ENCODE data around the gene GCNT3. TPM values are rescaled to one million over a fixed set of nuclear protein-coding genes. Genes with fewer than 3 reads are reported as not detected.

The GCNT3 gene
- total and polyA plus RNA-seq, 2 of the 8 experiments (the other 6 are each of a cell fraction or from before 2014, with no cell fraction given) = not detected

DNA sequence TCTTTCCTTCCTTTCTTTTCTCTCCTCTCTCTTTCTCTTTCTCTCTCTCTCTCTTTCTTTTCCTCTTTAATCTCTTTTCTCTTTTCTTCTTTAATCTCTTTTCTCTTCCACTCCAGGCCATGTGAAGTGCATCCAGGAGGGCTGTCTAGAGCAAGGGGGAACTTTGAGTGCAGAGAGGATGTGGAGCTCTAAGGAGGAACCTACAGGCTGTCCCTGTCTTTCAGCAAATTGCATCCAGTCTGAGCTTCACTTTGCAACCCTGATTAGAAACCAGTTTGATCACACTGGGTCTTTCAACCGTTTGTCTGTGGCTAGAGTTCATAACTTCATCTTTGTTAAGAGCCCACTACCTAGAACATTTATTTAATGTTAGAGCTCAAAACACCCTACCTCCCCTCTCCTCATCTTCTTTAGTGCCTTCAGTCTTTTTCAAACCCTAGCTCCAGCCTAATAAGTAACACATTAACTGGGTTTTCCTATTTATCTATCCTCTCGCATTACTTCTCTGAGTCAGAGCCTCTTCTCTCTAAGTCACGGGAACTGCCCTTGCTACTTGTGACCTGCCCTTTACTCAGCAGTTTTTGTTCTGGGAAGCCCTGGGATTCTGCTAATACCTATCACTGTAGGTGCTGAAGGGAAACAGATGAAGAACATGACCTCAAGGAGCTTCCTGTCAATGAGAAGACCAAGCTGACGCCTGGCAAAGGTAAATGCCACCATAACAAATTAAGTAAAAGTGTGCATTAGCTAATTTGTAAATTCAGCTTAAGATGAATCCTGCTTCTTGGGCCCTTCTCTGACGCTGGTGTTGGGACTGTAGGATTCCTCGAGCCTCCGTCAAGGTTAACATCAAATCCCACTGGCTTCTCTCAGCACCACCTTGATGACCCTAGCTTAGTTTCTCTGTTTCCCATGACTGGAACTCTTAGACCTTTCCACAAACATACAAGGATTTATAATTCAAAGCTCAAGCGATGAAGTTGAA is at the start of gene GCNT3 (continued):
- no peak for TF ChIP-seq CTCF (IDR thresholded peaks at IDR 0.05; ENCODE audit: control extremely low read depth in 1 of 3, insufficient read depth in 1 of 3, low read depth in 1 of 3, low read length in 3 of 3)
- no peak for TF ChIP-seq TAF1 (IDR thresholded peaks at IDR 0.05; ENCODE audit: low read depth, low read length)
- no peak for TF ChIP-seq SIN3A (conservative IDR thresholded peaks at IDR 0.05 in 1 of 2, IDR thresholded peaks at IDR 0.05 in 1 of 2; ENCODE audit: low read depth in 1 of 2, low read length in 2 of 2)
